Endothelial cell of umbilical vein (primary cell): Measurements from ENCODE around the gene AFDN. TPM values are rescaled to one million over a fixed set of nuclear protein-coding genes. Genes with fewer than 3 reads are reported as not detected.

Experiments used
- BruUV-seq: library from RNA; stranded (reverse); fragments of 400-500 nt; replicated peaks from 2 replicates; lab custom pipeline; 2021; lab: Mats Ljungman, UMichigan
- CTCF ChIA-PET: fragments of 300-600, 350-600 bp; sonication (Branson Sonifier 250); formaldehyde crosslinking; loops from one replicate; lab custom pipeline; 2021; ENCODE audit warnings: antibody characterized with exemption, inconsistent platforms; lab: Charles Lee
- POLR2A ChIA-PET: fragments of 300-600, 350-600 bp; sonication (Branson Sonifier 250); formaldehyde crosslinking; loops from one replicate; lab custom pipeline; 2021; ENCODE audit warnings: antibody characterized with exemption, inconsistent platforms; lab: Charles Lee
- DNase-seq: peaks from one replicate; pipeline ENCODE4 v3.0.0-alpha.2; 2011; ENCODE audit warnings: low read depth, low spot score
- FAIRE-seq: peaks from 2 replicates; lab custom pipeline; 2011; peaks lifted over from hg19 to GRCh38; lab: Jason Lieb, UNC
- H2AFZ ChIP-seq: 2 replicates; pipeline ENCODE4 v1.6.0; 2012; ENCODE audit warnings: low read depth, low read length, control low read depth, inconsistent platforms
- H3K27ac ChIP-seq: 2 replicates; pipeline ENCODE4 v1.5.1; 2011; ENCODE audit warnings: low read depth, mild to moderate bottlenecking, control low read depth, low read length, moderate library complexity; ENCODE audit not compliant: insufficient read depth
- H3K27me3 ChIP-seq, 2 experiments: 2 replicates each; pipeline versions ENCODE4 v1.6.0 to v1.6.1; 2011; ENCODE audit warnings: low read length in 2 of 2, mixed read lengths in 1 of 2; ENCODE audit not compliant: control insufficient read depth in 2 of 2, insufficient read depth in 2 of 2
- H3K36me3 ChIP-seq, 2 experiments: 2 replicates in 1 of 2; 3 replicates in 1 of 2; pipeline ENCODE4 v1.5.1; 2011; ENCODE audit warnings: low read length in 2 of 2, mild to moderate bottlenecking in 1 of 2, moderate library complexity in 1 of 2; ENCODE audit not compliant: control insufficient read depth in 2 of 2, insufficient read depth in 2 of 2; ENCODE audit errors: extremely low read depth in 1 of 2
- H3K4me1 ChIP-seq: 3 replicates; pipeline ENCODE4 v1.5.1; 2011; ENCODE audit warnings: mild to moderate bottlenecking, low read length; ENCODE audit not compliant: control insufficient read depth, insufficient read depth; ENCODE audit errors: extremely low read depth
- H3K4me2 ChIP-seq: 2 replicates; pipeline ENCODE4 v1.6.1; 2011; ENCODE audit warnings: low read length, control low read depth, mixed read lengths; ENCODE audit not compliant: insufficient read depth
- H3K4me3 ChIP-seq, 3 experiments: fragments of 200-600 bp in 1 of 3; sonication (generic), shearing (Covaris generic) in 1 of 3; replicated peaks in 1 of 3; 2 replicates each; pipeline ENCODE4 v1.5.1; 2011 to 2016; ENCODE audit warnings: control low read depth in 3 of 3, low read length in 3 of 3, mild to moderate bottlenecking in 2 of 3, inconsistent platforms in 1 of 3, low read depth in 1 of 3, moderate library complexity in 1 of 3; ENCODE audit not compliant: insufficient read depth in 1 of 3
- H3K79me2 ChIP-seq: 2 replicates; pipeline ENCODE4 v1.6.0; 2012; ENCODE audit warnings: low read length, inconsistent platforms; ENCODE audit not compliant: control insufficient read depth, insufficient read depth
- H3K9ac ChIP-seq: replicated peaks from 2 replicates; pipeline ENCODE3; 2011; ENCODE audit warnings: low read length, control low read depth; ENCODE audit not compliant: insufficient read depth; ENCODE audit errors: extremely low read depth
- H3K9me1 ChIP-seq: replicated peaks from 3 replicates; pipeline ENCODE4 v1.6.0; 2011; ENCODE audit warnings: mild to moderate bottlenecking, low read length; ENCODE audit not compliant: control insufficient read depth, insufficient read depth; ENCODE audit errors: extremely low read depth
- H3K9me3 ChIP-seq: replicated peaks from 2 replicates; pipeline ENCODE4 v1.5.1; 2012; ENCODE audit warnings: low read length, inconsistent platforms; ENCODE audit not compliant: control insufficient read depth, insufficient read depth
- H4K20me1 ChIP-seq: replicated peaks from 2 replicates; pipeline ENCODE3; 2011; ENCODE audit warnings: mild to moderate bottlenecking, low read length; ENCODE audit not compliant: control insufficient read depth, insufficient read depth; ENCODE audit errors: extremely low read depth
- EZH2 ChIP-seq: IDR thresholded peaks from 2 replicates; pipeline ENCODE4 v1.6.1; 2012; ENCODE audit warnings: borderline replicate concordance, low read depth, mild to moderate bottlenecking, moderate library complexity, low read length, inconsistent platforms; ENCODE audit not compliant: severe bottlenecking
- FOS ChIP-seq: IDR thresholded peaks from 2 replicates; pipeline ENCODE4 v1.6.1; 2011; ENCODE audit warnings: mild to moderate bottlenecking, low read length, moderate library complexity, borderline replicate concordance; ENCODE audit not compliant: insufficient read depth
- GATA2 ChIP-seq: IDR thresholded peaks from 2 replicates; pipeline ENCODE4 v1.7.0; 2011; ENCODE audit warnings: low read depth, mild to moderate bottlenecking, moderate library complexity, mixed read lengths, low read length; ENCODE audit not compliant: insufficient read length, insufficient read depth
- JUN ChIP-seq: IDR thresholded peaks from 2 replicates; pipeline ENCODE4 v1.6.1; 2011; ENCODE audit warnings: borderline replicate concordance, low read depth; ENCODE audit not compliant: insufficient read length, insufficient read depth
- MYC ChIP-seq: IDR thresholded peaks from one replicate; pipeline ENCODE4 v1.6.1; 2011; ENCODE audit warnings: mild to moderate bottlenecking, low read depth, low read length
- POLR2A ChIP-seq: IDR thresholded peaks from 2 replicates; pipeline ENCODE4 v1.6.1; 2012; ENCODE audit warnings: low read depth, mild to moderate bottlenecking, control low read depth, low read length
- POLR2AphosphoS5 ChIP-seq: IDR thresholded peaks from 2 replicates; pipeline ENCODE4 v1.6.1; 2012; ENCODE audit warnings: low read depth, mild to moderate bottlenecking, control low read depth, low read length, moderate library complexity; ENCODE audit not compliant: insufficient read depth
- dilution Hi-C: fragments of 300-500 bp; cut with MboI; formaldehyde crosslinking; loops from one replicate; pipeline ENCODE4 v1.15.0; 2019; ENCODE audit warnings: low sequenced_read_pairs; ENCODE audit not compliant: extremely low pct_ligation_motif_present
- intact Hi-C: fragments of 100-400 bp; cut with micrococcal nuclease; formaldehyde crosslinking; loops from one replicate; pipeline ENCODE4 v1.10.0; 2022
- polyA plus RNA-seq, 4 experiments: library from polyadenylated mRNA; depleted of rRNA in 3 of 4; stranded (reverse) in 3 of 4; unstranded in 1 of 4; fragments of >200 nt; gene quantifications; 2 replicates each; pipeline versions ENCODE4 v1.2.1 to v1.2.3, GENCODE V29; 2011 to 2012; ENCODE audit warnings: missing spikeins in 1 of 4
- total RNA-seq: library from RNA; stranded (reverse); gene quantifications from 2 replicates; pipeline ENCODE4 v1.2.3, GENCODE V29; 2021
- TF ChIP-seq, protein P1 (sequence below), 2 donors: IDR thresholded peaks; 1 replicate in 1 of 2; 2 replicates in 1 of 2; pipeline ENCODE4 v1.5.1; 2011; ENCODE audit warnings: low read length in 2 of 2, mild to moderate bottlenecking in 2 of 2, moderate library complexity in 2 of 2, control low read depth in 1 of 2, inconsistent platforms in 1 of 2, low read depth in 1 of 2; ENCODE audit not compliant: insufficient read depth in 1 of 2; ENCODE audit errors: extremely low read depth in 1 of 2
- TF ChIP-seq, protein P2 (sequence below): IDR thresholded peaks from 2 replicates; pipeline ENCODE4 v1.6.1; 2011; ENCODE audit not compliant: insufficient read depth, insufficient read length

AFDN gene
- total and polyA plus RNA-seq, 2 donors (not counting 3 experiments of a cell fraction or from before 2014, with no cell fraction given), result 31.0 to 134 TPM

DNA sequence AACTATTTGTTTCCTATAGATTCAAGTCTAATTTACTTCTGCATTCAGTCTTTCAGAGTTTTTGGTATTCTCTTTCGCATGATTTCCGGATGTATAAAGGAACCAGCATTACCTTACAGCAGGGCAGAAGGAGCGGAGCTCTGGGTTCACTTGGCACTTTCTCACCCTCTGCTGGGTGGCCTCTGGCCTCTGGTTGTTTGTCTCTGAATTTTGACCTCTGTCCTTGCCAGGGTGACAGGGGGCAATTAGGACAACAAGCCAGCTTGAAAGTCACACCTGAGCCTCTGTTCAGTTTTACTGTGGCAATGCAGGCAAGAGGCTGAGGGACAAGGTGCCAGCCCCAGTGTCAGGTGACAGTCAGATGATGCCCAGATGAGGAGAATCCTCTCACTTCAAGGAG lies 101.4 kb downstream of the AFDN start:
- H4K20me1 ChIP-seq, result no peaks in the 10 kb centered on the region
- H3K4me1 ChIP-seq, result peaks cover under 1% of the 10 kb centered on the region
- DNase-seq (no peak), FAIRE-seq (no peak)
- no peak for TF ChIP-seq GATA2
- no peak for TF ChIP-seq POLR2A
- TF ChIP-seq FOS, result no peak
- no peak for TF ChIP-seq JUN
- TF ChIP-seq EZH2, result no peak
- TF ChIP-seq POLR2AphosphoS5, result no peak
- no peak for TF ChIP-seq MYC
- TF ChIP-seq, protein P1, sequence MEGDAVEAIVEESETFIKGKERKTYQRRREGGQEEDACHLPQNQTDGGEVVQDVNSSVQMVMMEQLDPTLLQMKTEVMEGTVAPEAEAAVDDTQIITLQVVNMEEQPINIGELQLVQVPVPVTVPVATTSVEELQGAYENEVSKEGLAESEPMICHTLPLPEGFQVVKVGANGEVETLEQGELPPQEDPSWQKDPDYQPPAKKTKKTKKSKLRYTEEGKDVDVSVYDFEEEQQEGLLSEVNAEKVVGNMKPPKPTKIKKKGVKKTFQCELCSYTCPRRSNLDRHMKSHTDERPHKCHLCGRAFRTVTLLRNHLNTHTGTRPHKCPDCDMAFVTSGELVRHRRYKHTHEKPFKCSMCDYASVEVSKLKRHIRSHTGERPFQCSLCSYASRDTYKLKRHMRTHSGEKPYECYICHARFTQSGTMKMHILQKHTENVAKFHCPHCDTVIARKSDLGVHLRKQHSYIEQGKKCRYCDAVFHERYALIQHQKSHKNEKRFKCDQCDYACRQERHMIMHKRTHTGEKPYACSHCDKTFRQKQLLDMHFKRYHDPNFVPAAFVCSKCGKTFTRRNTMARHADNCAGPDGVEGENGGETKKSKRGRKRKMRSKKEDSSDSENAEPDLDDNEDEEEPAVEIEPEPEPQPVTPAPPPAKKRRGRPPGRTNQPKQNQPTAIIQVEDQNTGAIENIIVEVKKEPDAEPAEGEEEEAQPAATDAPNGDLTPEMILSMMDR (IDR thresholded peaks at IDR 0.05; ENCODE audit: extremely low read depth in 1 of 2, insufficient read depth in 1 of 2, low read depth in 1 of 2, low read length in 2 of 2), result no peak
- TF ChIP-seq, protein P2, sequence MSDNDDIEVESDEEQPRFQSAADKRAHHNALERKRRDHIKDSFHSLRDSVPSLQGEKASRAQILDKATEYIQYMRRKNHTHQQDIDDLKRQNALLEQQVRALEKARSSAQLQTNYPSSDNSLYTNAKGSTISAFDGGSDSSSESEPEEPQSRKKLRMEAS, result no peak
- H3K36me3 ChIP-seq, result peaks cover 10 to 24% of the 10 kb centered on the region in 2 experiments
- no peaks in the 10 kb centered on the region for H3K79me2 ChIP-seq
- no peak overlapping the region for H3K27ac ChIP-seq
- H3K9me3 ChIP-seq, result no peaks in the 10 kb centered on the region
- intact Hi-C loops (no loop called here), dilution Hi-C loops (no loop called here)
- ChIA-PET POLR2A (no interaction called here), CTCF (interaction anchor here (1.3 kb wide), 1 partner anchor 443 kb away, joined by 3 read pairs; no protein-coding TSS in a partner anchor)
- H3K27me3 ChIP-seq, result no peaks in the 10 kb centered on the region
- H2AFZ ChIP-seq, result no peak overlapping the region
- no peak overlapping the region for H3K4me2 ChIP-seq
- BruUV-seq, result no TSS peak
- no peak overlapping the region for H3K9ac ChIP-seq
- H3K9me1 ChIP-seq, result no peaks in the 10 kb centered on the region
- no peak overlapping the region for H3K4me3 ChIP-seq
